Activated T-cell treated with anti-CD3 and anti-CD28 coated beads, Interleukin-2, amount 50 U/mL, for 72 hours (primary cell): ENCODE measurements around the gene DENND4A. TPM values are rescaled to one million over a fixed set of nuclear protein-coding genes. Genes with fewer than 3 reads are reported as not detected.
A peak's percentile ranks its signal among the peaks of the same experiment; 100 is the strongest.

Experiments
- ATAC-seq, 2 donors: fragments of 150-1000 bp; cut with Tn5 transposase; replicated peaks in 1 of 2; 2 replicates each; pipeline ENCODE4 v1.10.0; 2021; ENCODE audit warnings: moderate library complexity in 2 of 2, mild to moderate bottlenecking in 1 of 2
- DNase-seq, 2 donors: peaks; one replicate each; pipeline ENCODE4 v3.0.0; 2021 to 2022; ENCODE audit warnings: mixed read lengths in 1 of 2
- H3K27ac Mint-ChIP-seq: one replicate; pipeline ENCODE4 v1.8.0; 2022; ENCODE audit warnings: mild to moderate bottlenecking, moderate library complexity, mixed read lengths
- H3K27me3 Mint-ChIP-seq: one replicate; pipeline ENCODE4 v1.8.0; 2022; ENCODE audit warnings: low read depth, mixed read lengths
- H3K36me3 Mint-ChIP-seq, 2 donors: one replicate each; pipeline ENCODE4 v1.8.0; 2022; ENCODE audit warnings: mixed read lengths in 2 of 2, mild to moderate bottlenecking in 1 of 2; ENCODE audit not compliant: insufficient read depth in 2 of 2
- H3K4me1 Mint-ChIP-seq: one replicate; pipeline ENCODE4 v1.8.0; 2022; ENCODE audit warnings: low read depth, mixed read lengths
- H3K4me3 Mint-ChIP-seq, 2 donors: one replicate each; pipeline ENCODE4 v1.8.0; 2022; ENCODE audit warnings: mild to moderate bottlenecking in 2 of 2, mixed read lengths in 2 of 2, moderate library complexity in 2 of 2
- H3K9me3 Mint-ChIP-seq, 2 donors: one replicate each; pipeline ENCODE4 v1.8.0; 2022; ENCODE audit warnings: mixed read lengths in 2 of 2
- total RNA-seq, 2 donors: library from RNA; stranded (reverse); gene quantifications; one replicate each; pipeline ENCODE4 v1.2.3, GENCODE V29; 2022

DENND4A gene
- total RNA-seq = 10 to 100 TPM; 56.7 to 59.3 TPM

GRCh38 chr15:65792138-65792987 lies at the start of gene DENND4A:
Gene DENND4A (minus strand): TSS chr15:65792293. CDS start chr15:65756450, 35,843 bp downstream.
- Mint-ChIP-seq H3K27ac (peak within 1 kb of the TSS; percentile 93), H3K4me1 (peaks cover 77% of the 10 kb centered on the region), H3K36me3 (no peaks in the 10 kb centered on the region), H3K4me3 (peak within 1 kb of the TSS; percentile 90 to 92), H3K27me3 (no peaks in the 10 kb centered on the region), H3K9me3 (no peaks in the 10 kb centered on the region)
- ATAC-seq = peak; percentile 85 to 86
- peak; percentile 99 for DNase-seq

GRCh38 chr15:65841121-65841930 lies 49.2 kb upstream of the DENND4A start:
- Mint-ChIP-seq H3K27ac (no peak overlapping the region), H3K4me1 (no peaks in the 10 kb centered on the region), H3K36me3 (no peaks in the 10 kb centered on the region), H3K4me3 (no peak overlapping the region), H3K9me3 (no peaks in the 10 kb centered on the region), H3K27me3 (no peaks in the 10 kb centered on the region)
- DNase-seq = no peak
- no peak for ATAC-seq

GRCh38 chr15:65839985-65840384 lies 47.9 kb upstream of the DENND4A start:
- Mint-ChIP-seq H3K4me3 (no peak overlapping the region), H3K9me3 (no peaks in the 10 kb centered on the region), H3K27ac (no peak overlapping the region), H3K27me3 (no peaks in the 10 kb centered on the region), H3K4me1 (no peaks in the 10 kb centered on the region), H3K36me3 (no peaks in the 10 kb centered on the region)
- DNase-seq = no peak
- no peak for ATAC-seq

- no peak for DNase-seq
- no peak overlapping the region for H3K27ac Mint-ChIP-seq
- H3K4me3 Mint-ChIP-seq = no peak overlapping the region
- H3K27me3 Mint-ChIP-seq = no peaks in the 10 kb centered on the region
- ATAC-seq = no peak
- H3K4me1 Mint-ChIP-seq = no peaks in the 10 kb centered on the region
- no peaks in the 10 kb centered on the region for H3K36me3 Mint-ChIP-seq
- H3K9me3 Mint-ChIP-seq = no peaks in the 10 kb centered on the region
Observed at GRCh38 chr15:65839354-65839901, 47.3 kb upstream of the DENND4A start.

- Mint-ChIP-seq H3K27me3 (no peaks in the 10 kb centered on the region), H3K36me3 (no peaks in the 10 kb centered on the region), H3K9me3 (no peaks in the 10 kb centered on the region), H3K4me3 (no peak overlapping the region), H3K27ac (peak overlapping the region; percentile 17), H3K4me1 (peaks cover 18% of the 10 kb centered on the region)
- no peak for ATAC-seq
- no peak for DNase-seq
Observed at GRCh38 chr15:65837301-65838294, 45.5 kb upstream of the DENND4A start.

- no peak overlapping the region for H3K4me3 Mint-ChIP-seq
Observed at GRCh38 chr15:65836665-65837064, 44.6 kb upstream of the DENND4A start.

GRCh38 chr15:65835447-65835846 lies 43.4 kb upstream of the DENND4A start:
- H3K4me3 Mint-ChIP-seq = no peak overlapping the region
- no peak overlapping the region for H3K27ac Mint-ChIP-seq

More at GRCh38 chr15:65836665-65837064, 44.6 kb upstream of the DENND4A start:
- H3K4me1 Mint-ChIP-seq = peaks cover 27% of the 10 kb centered on the region
- H3K36me3 Mint-ChIP-seq = no peaks in the 10 kb centered on the region
- H3K27ac Mint-ChIP-seq = no peak overlapping the region
- H3K27me3 Mint-ChIP-seq = no peaks in the 10 kb centered on the region
- H3K9me3 Mint-ChIP-seq = no peaks in the 10 kb centered on the region
- no peak for DNase-seq
- no peak for ATAC-seq

GRCh38 chr15:65834603-65835282 lies 42.6 kb upstream of the DENND4A start:
- no peak for ATAC-seq
- Mint-ChIP-seq H3K27me3 (no peaks in the 10 kb centered on the region), H3K4me1 (peaks cover 30% of the 10 kb centered on the region), H3K36me3 (no peaks in the 10 kb centered on the region), H3K27ac (no peak overlapping the region), H3K4me3 (no peak overlapping the region), H3K9me3 (no peaks in the 10 kb centered on the region)
- no peak for DNase-seq

More at GRCh38 chr15:65835447-65835846, 43.4 kb upstream of the DENND4A start:
- Mint-ChIP-seq H3K9me3 (no peaks in the 10 kb centered on the region), H3K27me3 (no peaks in the 10 kb centered on the region), H3K4me1 (peaks cover 30% of the 10 kb centered on the region), H3K36me3 (no peaks in the 10 kb centered on the region)
- no peak for DNase-seq
- no peak for ATAC-seq

- no peaks in the 10 kb centered on the region for H3K9me3 Mint-ChIP-seq
- H3K4me3 Mint-ChIP-seq = peak overlapping the region; percentile 81 to 90
- peak overlapping the region; percentile 97 for H3K27ac Mint-ChIP-seq
- H3K27me3 Mint-ChIP-seq = no peaks in the 10 kb centered on the region
- H3K36me3 Mint-ChIP-seq = no peaks in the 10 kb centered on the region
- DNase-seq = peak; percentile 52 to 60
- peak; percentile 68 to 77 for ATAC-seq
- H3K4me1 Mint-ChIP-seq = peaks cover 39% of the 10 kb centered on the region
Observed at GRCh38 chr15:65833501-65834205, 41.6 kb upstream of the DENND4A start.

- Mint-ChIP-seq H3K27me3 (no peaks in the 10 kb centered on the region), H3K36me3 (no peaks in the 10 kb centered on the region), H3K27ac (peak overlapping the region; percentile 97), H3K4me1 (peaks cover 48% of the 10 kb centered on the region), H3K4me3 (peak overlapping the region; percentile 81 to 90), H3K9me3 (no peaks in the 10 kb centered on the region)
- DNase-seq (peak; percentile 45 to 50), ATAC-seq (peak; percentile 68 to 70)
Observed at GRCh38 chr15:65832549-65833364, 40.7 kb upstream of the DENND4A start.
